Testis (tissue), 2 donors: ENCODE measurements around the gene UBE2E2.

ENCODE experiments used
- POLR2A ChIP-seq: fragments of 450-650 bp; IDR thresholded peaks from one replicate; pipeline ENCODE4 v1.6.1; 2017; ENCODE audit warnings: antibody characterized with exemption, mild to moderate bottlenecking, moderate library complexity
- TF ChIP-seq, protein P1 (sequence below), 3 experiments: fragments of 450-650 bp in 2 of 3; fragments of 200-600 bp in 1 of 3; sonication (generic) in 1 of 3; IDR thresholded peaks; one replicate each; pipeline ENCODE4 v1.5.1; 2016 to 2019; ENCODE audit warnings: antibody characterized with exemption in 3 of 3, mild to moderate bottlenecking in 2 of 3, moderate library complexity in 1 of 3

DNA sequence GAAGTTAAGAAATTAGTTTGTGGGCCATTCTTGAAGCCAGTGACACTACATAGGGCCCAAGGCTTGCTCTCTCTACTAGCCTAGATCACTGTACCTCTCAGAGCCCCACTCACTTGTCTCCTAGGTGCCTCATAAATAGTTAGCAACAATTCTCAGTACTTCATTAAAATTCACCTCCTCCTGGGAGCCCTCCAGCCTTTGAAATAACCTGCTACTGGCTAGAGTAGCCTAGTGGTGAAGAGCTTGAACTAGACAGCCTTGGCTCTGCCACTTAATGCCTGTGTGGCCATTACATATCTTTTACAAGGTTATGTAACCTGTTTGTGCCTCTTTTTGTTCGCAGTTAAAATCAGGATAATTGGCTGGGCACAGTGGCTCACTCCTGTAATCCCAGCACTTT, 89.3 kb downstream of the UBE2E2 start:
- TF ChIP-seq POLR2A, result no peak
- TF ChIP-seq, protein P1, sequence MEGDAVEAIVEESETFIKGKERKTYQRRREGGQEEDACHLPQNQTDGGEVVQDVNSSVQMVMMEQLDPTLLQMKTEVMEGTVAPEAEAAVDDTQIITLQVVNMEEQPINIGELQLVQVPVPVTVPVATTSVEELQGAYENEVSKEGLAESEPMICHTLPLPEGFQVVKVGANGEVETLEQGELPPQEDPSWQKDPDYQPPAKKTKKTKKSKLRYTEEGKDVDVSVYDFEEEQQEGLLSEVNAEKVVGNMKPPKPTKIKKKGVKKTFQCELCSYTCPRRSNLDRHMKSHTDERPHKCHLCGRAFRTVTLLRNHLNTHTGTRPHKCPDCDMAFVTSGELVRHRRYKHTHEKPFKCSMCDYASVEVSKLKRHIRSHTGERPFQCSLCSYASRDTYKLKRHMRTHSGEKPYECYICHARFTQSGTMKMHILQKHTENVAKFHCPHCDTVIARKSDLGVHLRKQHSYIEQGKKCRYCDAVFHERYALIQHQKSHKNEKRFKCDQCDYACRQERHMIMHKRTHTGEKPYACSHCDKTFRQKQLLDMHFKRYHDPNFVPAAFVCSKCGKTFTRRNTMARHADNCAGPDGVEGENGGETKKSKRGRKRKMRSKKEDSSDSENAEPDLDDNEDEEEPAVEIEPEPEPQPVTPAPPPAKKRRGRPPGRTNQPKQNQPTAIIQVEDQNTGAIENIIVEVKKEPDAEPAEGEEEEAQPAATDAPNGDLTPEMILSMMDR (IDR thresholded peaks at IDR 0.05), result no peak
